ENCODE data around the gene PHGDH. TPM values are rescaled to one million over a fixed set of nuclear protein-coding genes. Genes with fewer than 3 reads are reported as not detected.
A peak's percentile ranks its signal among the peaks of the same experiment; 100 is the strongest.

PHGDH gene
- polyA plus RNA-seq, 1 donor (not counting 4 experiments of a cell fraction or from before 2014, with no cell fraction given): 40.3 TPM

- Histone ChIP-seq H3K79me2 (ENCODE audit: control insufficient read depth, insufficient read depth, low read length) (no peaks in the 10 kb centered on the region), H3K4me3 (ENCODE audit: control insufficient read depth in 2 of 3, extremely low read depth in 1 of 3, insufficient read depth in 2 of 3, low read depth in 1 of 3, low read length in 3 of 3) (peak overlapping the region in 2 of 3 experiments; percentile 24 to 34), H3K4me2 (ENCODE audit: control insufficient read depth, extremely low read depth, insufficient read depth, low read depth, low read length) (peak overlapping the region; percentile 87), H3K4me1 (ENCODE audit: control insufficient read depth, extremely low read depth, insufficient read depth, low read length) (peaks cover 40% of the 10 kb centered on the region), H3K27ac (ENCODE audit: control insufficient read depth, insufficient read depth, low read length) (peak overlapping the region; percentile 81), H3K36me3 (ENCODE audit: control insufficient read depth in 2 of 2, extremely low read depth in 1 of 2, insufficient read depth in 2 of 2, low read length in 2 of 2) (no peaks in the 10 kb centered on the region), H3K9me1 (ENCODE audit: control insufficient read depth, extremely low read depth, insufficient read depth, low read length) (peaks cover 4% of the 10 kb centered on the region), H3K9ac (ENCODE audit: control insufficient read depth, extremely low read depth, insufficient read depth, low read length) (no peak overlapping the region), H4K20me1 (ENCODE audit: control insufficient read depth, extremely low read depth, insufficient read depth, low read length) (no peaks in the 10 kb centered on the region), H3K9me3 (ENCODE audit: control insufficient read depth, low read depth, low read length) (no peaks in the 10 kb centered on the region), H3K27me3 (ENCODE audit: control insufficient read depth, extremely low read depth, insufficient read depth, low read length) (no peaks in the 10 kb centered on the region), H2AFZ (ENCODE audit: control insufficient read depth, low read length) (peak overlapping the region; percentile 63)
- TF ChIP-seq EZH2 (IDR thresholded peaks at IDR 0.05; ENCODE audit: low read length) (no peak), CTCF (optimal IDR thresholded peaks at IDR 0.05 in 1 of 3, IDR thresholded peaks at IDR 0.05 in 1 of 3, conservative IDR thresholded peaks at IDR 0.05 in 1 of 3; ENCODE audit: extremely low read depth in 1 of 3, insufficient read depth in 2 of 3, low read length in 3 of 3) (no peak)
- dilution Hi-C loops (cut with MboI; ENCODE audit: extremely low pct_ligation_motif_present, low sequenced_read_pairs): no loop called here
- FAIRE-seq (peak; percentile 92), DNase-seq (ENCODE audit: low read depth, low spot score) (no peak)
These were observed 25.1 kb upstream of the PHGDH start for GRCh38 chr1:119686661-119687060.

GRCh38 chr1:119687434-119688079 lies 24.2 kb upstream of the PHGDH start:
- Histone ChIP-seq H3K79me2 (ENCODE audit: control insufficient read depth, insufficient read depth, low read length) (no peaks in the 10 kb centered on the region), H3K9ac (ENCODE audit: control insufficient read depth, extremely low read depth, insufficient read depth, low read length) (peak overlapping the region; percentile 25), H3K27me3 (ENCODE audit: control insufficient read depth, extremely low read depth, insufficient read depth, low read length) (no peaks in the 10 kb centered on the region), H3K4me3 (ENCODE audit: control insufficient read depth in 2 of 3, extremely low read depth in 1 of 3, insufficient read depth in 2 of 3, low read depth in 1 of 3, low read length in 3 of 3) (peak overlapping the region in 2 of 3 experiments; percentile 40 to 56), H3K4me2 (ENCODE audit: control insufficient read depth, extremely low read depth, insufficient read depth, low read depth, low read length) (peak overlapping the region; percentile 87), H3K27ac (ENCODE audit: control insufficient read depth, insufficient read depth, low read length) (peak overlapping the region; percentile 81), H4K20me1 (ENCODE audit: control insufficient read depth, extremely low read depth, insufficient read depth, low read length) (no peaks in the 10 kb centered on the region), H3K9me1 (ENCODE audit: control insufficient read depth, extremely low read depth, insufficient read depth, low read length) (peaks cover 4% of the 10 kb centered on the region), H3K4me1 (ENCODE audit: control insufficient read depth, extremely low read depth, insufficient read depth, low read length) (peaks cover 37% of the 10 kb centered on the region), H2AFZ (ENCODE audit: control insufficient read depth, low read length) (no peak overlapping the region), H3K36me3 (ENCODE audit: control insufficient read depth in 2 of 2, extremely low read depth in 1 of 2, insufficient read depth in 2 of 2, low read length in 2 of 2) (no peaks in the 10 kb centered on the region), H3K9me3 (ENCODE audit: control insufficient read depth, low read depth, low read length) (no peaks in the 10 kb centered on the region)
- dilution Hi-C loops (cut with MboI; ENCODE audit: extremely low pct_ligation_motif_present, low sequenced_read_pairs): no loop called here
- DNase-seq (ENCODE audit: low read depth, low spot score) (no peak), FAIRE-seq (peak; percentile 43)
- TF ChIP-seq EZH2 (IDR thresholded peaks at IDR 0.05; ENCODE audit: low read length): no peak
- TF ChIP-seq CTCF (optimal IDR thresholded peaks at IDR 0.05 in 1 of 3, IDR thresholded peaks at IDR 0.05 in 1 of 3, conservative IDR thresholded peaks at IDR 0.05 in 1 of 3; ENCODE audit: extremely low read depth in 1 of 3, insufficient read depth in 2 of 3, low read length in 3 of 3): no peak

Data from keratinocyte (primary cell).